Erythroblast (primary cell): ENCODE data around the gene TMEM200A.

Source experiments
- GATA1 ChIP-seq: IDR thresholded peaks from 2 replicates; pipeline ENCODE4 v1.6.1; 2011; ENCODE audit warnings: low read depth, mild to moderate bottlenecking, control low read depth, low read length, moderate library complexity
- POLR2A ChIP-seq: IDR thresholded peaks from 2 replicates; pipeline ENCODE4 v1.6.1; 2011; ENCODE audit warnings: mild to moderate bottlenecking, low read length

- no peak for TF ChIP-seq POLR2A
- no peak for TF ChIP-seq GATA1
These were observed 100.4 kb downstream of the TMEM200A start for GRCh38 chr6:130466052-130466747.
